Muscle layer of colon (tissue), 2 donors: ENCODE results near the gene PRKAG2.
"Not testable (repeated sequence)": the region's sequence is repeated elsewhere in the genome, so short reads cannot be mapped to it uniquely, and the experiment has no call there.

Experiments
- H3K27ac ChIP-seq: one replicate; pipeline ENCODE4 v1.7.0; 2013; ENCODE audit warnings: low read depth, mild to moderate bottlenecking, low read length, moderate library complexity
- H3K27me3 ChIP-seq, 2 donors: one replicate each; pipeline ENCODE4 v1.7.0; 2013; ENCODE audit warnings: low read length in 2 of 2, mild to moderate bottlenecking in 2 of 2; ENCODE audit not compliant: insufficient read depth in 2 of 2, control insufficient read depth in 1 of 2
- H3K36me3 ChIP-seq: one replicate; pipeline ENCODE4 v1.7.0; 2013; ENCODE audit warnings: mild to moderate bottlenecking, low read length; ENCODE audit not compliant: insufficient read depth
- H3K4me1 ChIP-seq: one replicate; pipeline ENCODE4 v1.7.0; 2013; ENCODE audit warnings: mild to moderate bottlenecking, low read length; ENCODE audit not compliant: insufficient read depth
- H3K4me3 ChIP-seq, 2 donors: one replicate each; pipeline ENCODE4 v1.7.0; 2013; ENCODE audit warnings: low read length in 2 of 2, low read depth in 1 of 2, mild to moderate bottlenecking in 1 of 2, moderate library complexity in 1 of 2
- H3K9ac ChIP-seq: one replicate; pipeline ENCODE4 v1.7.0; 2013; ENCODE audit warnings: low read length
- H3K9me3 ChIP-seq: one replicate; pipeline ENCODE4 v1.7.0; 2013; ENCODE audit warnings: mild to moderate bottlenecking, low read length
- donor health status: abdominal sarcoma.
- donor health status: Adenocarcinoma of cecum.

Gene PRKAG2

DNA sequence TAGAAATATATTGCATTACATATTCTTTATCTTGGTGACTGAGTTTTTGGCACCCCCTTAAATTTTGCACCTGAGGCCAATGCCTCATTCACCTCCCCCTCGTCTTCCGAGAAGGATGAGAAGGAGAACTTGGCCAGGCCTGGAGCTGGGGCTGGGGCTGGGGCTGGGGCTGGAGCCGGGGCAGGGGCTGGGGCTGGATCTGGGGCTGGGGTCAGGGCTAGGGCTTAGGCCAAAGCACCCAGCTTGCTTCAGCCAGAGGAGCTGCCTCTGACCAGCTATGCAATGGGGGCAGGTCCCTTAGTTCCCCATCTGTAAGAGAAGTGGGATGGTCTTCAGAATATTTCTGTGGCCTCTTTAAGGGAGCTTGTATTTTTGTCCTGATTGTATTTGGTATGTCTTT lies 3.8 kb upstream of the PRKAG2 start:
- Histone ChIP-seq H3K9me3 (no peaks in the 10 kb centered on the region), H3K27ac (no peak overlapping the region), H3K4me1 (peaks cover 10% of the 10 kb centered on the region), H3K9ac (no peak overlapping the region), H3K36me3 (no peaks in the 10 kb centered on the region), H3K4me3 (no peak overlapping the region), H3K27me3 (peaks cover 0 to 10% of the 10 kb centered on the region in 2 donors)

DNA sequence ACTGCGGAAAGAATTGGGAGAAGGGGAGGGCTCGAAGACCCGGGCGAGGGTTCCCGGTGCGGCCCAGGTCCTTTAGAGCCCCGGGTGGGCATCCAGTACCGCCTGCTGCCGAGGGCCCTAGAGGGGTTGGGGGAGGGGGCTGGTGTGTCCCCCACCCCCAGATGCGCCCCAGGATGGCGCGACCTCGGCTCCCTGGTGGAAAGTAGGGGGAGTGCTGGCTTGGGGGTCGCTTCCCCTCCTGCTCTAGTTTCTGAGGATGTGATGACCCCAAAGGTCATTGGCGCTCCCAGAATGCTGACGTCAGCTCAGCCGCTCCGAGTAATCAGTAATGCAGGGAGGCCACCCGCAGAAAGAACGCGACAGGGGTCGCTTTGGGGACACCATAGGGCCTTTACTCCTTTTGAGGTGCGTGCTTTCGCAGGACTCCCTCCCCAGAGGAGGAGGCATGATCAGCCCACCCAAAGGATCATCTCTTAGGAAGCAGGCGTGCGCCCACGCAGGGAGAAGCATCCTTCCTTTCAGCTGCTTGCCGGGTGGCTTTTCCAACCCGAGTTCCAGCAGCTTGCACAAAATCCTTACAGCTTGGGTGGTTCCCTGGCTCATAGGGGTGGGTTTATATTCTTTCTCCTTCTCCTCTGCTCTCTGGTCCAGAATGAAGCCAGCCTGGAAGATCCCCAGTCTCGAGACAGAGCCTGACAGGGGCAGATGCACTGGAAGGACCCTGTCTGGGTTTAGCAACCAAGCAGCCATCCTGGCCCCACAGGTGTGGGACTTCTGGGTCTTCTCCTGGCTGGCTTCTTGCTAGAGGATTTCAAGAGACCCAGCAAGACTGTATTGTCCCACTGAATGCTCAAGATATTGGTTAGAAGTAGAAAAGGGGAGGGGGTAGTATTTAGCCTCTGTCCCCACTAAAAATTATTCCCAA lies 1.3 kb upstream of the PRKAG2 start:
- H3K27me3 ChIP-seq: peaks cover 0 to 10% of the 10 kb centered on the region in 2 donors
- H3K9ac ChIP-seq: no peak overlapping the region

DNA sequence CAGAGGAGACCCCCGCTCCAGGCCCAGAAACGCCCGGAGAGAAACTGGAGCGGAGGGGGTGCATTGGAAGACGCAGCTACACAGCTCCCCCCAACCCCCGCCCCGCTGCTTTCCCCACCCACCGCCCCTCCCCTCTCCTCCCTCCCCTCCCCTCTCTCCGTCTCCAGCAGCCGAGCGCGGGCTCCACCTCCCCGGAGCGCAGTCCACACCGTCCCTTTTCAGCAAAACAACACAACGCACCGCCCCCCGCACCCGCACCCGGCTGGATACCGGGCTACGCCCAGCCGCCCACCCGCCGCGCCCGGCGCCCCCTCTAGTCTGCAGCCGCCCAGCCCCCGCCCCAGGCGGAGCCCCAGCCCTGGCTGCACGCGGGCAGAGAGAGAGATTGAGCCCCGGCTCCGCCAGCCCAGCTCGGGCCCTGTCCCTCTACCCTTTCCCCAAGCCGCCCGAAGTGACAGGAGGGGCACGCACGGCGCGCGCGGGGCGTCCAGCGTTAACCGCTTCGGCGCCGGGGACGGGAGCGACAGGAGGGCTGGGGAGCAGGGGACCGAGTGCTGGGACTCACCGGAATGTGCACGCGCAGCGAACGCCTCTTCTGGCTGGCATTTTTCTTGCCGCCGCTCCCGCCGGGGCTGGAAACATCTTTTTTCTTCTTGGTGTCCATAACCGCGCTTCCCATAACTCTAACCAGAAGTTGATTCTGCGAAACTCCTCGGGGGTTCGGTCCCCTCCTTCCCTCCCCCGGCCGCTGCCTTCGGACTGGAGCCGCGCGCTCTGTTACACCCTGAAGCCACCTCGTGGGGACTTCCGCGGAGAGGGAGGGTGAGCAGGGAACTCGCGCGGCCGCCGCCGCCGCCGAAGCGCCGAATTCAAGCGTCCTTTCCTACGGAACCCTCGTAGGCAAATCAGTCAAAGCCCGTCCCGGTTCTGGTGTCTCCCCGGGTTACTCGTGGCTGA lies 695 bp downstream of the PRKAG2 start:
- Histone ChIP-seq H3K9ac (no peak overlapping the region), H3K27me3 (peaks cover 0 to 10% of the 10 kb centered on the region in 2 donors), H3K27ac (peak overlapping the region; percentile 75), H3K4me3 (peak overlapping the region; percentile 86 to 88), H3K9me3 (no peaks in the 10 kb centered on the region), H3K4me1 (peaks cover 18% of the 10 kb centered on the region), H3K36me3 (no peaks in the 10 kb centered on the region)

More for the DNA sequence above, 1.3 kb upstream of the PRKAG2 start:
- H3K36me3 ChIP-seq: no peaks in the 10 kb centered on the region
- H3K27ac ChIP-seq: no peak overlapping the region
- peaks cover 18% of the 10 kb centered on the region for H3K4me1 ChIP-seq
- H3K9me3 ChIP-seq: no peaks in the 10 kb centered on the region
- H3K4me3 ChIP-seq: peak overlapping the region; percentile 86 to 88

DNA sequence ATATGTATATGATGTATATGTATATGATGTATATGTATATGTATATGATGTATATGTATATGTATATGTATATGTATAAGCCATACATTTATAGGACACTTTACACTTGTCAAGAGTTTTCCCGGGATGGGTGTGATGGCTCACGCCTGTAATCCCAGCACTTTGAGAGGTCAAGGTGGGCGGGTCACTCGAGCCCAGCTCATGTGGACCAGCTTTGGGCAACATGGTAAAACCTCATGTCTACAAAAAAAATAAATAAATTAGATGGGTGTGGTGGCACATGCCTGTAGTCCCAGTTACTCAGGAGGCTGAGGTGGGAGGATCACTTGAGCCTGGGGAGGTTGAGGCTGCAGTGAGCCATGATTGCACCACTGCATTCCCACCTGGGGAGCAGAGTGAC lies 2.4 kb downstream of the PRKAG2 start:
- not testable (repeated sequence) for H3K9me3 ChIP-seq, H3K27ac ChIP-seq, H3K4me3 ChIP-seq, H3K9ac ChIP-seq, H3K36me3 ChIP-seq
- Histone ChIP-seq H3K4me1 (peaks cover 21% of the 10 kb centered on the region), H3K27me3 (peaks cover 0 to 10% of the 10 kb centered on the region in 2 donors)

DNA sequence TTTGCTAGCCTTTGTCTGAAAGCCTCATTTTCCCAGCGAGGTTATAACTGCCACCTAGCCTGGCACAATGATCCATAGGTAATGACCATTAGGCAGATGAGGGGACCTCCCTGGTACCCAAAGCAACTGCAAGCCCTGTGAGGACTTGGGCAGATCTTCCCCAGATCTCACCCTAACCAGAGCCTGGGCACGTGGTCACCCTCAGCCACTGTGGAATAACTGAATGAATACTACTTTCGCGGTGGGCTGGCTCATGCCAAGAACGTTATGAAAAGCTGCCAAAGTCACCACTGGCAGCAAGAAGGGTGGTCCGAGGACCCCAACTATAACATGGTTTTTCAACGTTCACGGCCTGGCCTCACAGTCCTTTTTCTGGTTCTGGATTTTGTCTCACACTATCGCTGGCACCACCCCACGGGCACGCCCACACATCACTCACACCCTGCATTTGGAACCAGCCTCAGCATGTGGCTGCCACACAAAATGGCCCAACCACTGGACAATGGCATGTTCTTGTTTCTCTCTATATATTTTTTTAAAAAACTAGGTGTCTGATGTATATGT lies 3.4 kb downstream of the PRKAG2 start:
- no peaks in the 10 kb centered on the region for H3K9me3 ChIP-seq
- no peak overlapping the region for H3K4me3 ChIP-seq
- no peaks in the 10 kb centered on the region for H3K36me3 ChIP-seq
- no peak overlapping the region for H3K27ac ChIP-seq
- peaks cover 22% of the 10 kb centered on the region for H3K4me1 ChIP-seq
- peaks cover 0 to 8% of the 10 kb centered on the region in 2 donors for H3K27me3 ChIP-seq
- H3K9ac ChIP-seq: no peak overlapping the region

DNA sequence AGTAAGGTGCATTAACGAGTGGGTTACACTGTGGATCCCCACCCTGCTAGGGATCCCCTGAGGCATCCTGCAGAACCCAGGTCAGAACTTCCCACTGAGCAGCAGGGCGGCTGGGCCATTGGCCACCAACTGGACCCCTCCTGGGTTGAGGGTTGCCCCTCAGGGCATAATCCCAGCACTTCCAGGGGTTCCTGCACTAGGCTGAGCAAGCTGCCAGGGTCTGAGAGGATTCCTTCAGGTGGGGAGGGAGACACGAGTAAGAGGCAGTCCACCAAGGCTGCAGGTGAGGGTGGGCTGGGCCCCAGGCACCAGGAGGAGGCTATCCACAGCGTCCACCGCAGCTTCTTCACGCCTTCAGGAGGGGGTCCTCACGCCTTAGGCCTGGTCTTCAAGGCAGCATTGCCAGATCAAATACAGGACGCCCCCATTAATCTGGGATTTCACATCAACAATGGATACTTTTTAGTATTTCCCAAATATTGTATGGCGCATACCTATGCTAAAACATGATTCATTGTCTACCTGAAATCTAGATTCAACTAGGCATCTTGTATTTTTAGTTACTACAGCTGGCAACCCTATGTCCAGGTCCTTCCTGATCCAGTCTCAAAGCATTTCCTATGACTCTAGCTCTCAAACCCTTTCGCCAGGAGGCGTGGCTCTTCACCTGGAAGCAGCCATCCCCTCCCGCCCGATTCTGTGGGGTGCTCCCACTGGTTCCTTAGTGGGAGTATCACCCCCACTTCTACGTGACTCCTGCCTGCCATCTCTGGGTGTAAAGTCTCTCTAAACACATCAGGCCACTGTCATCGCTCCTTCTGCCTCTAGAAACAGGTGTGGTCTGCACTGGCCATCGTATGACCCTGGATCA lies 4.1 kb downstream of the PRKAG2 start:
- Histone ChIP-seq H3K27me3 (peaks cover 0 to under 1% of the 10 kb centered on the region in 2 donors), H3K9ac (no peak overlapping the region), H3K9me3 (no peaks in the 10 kb centered on the region), H3K36me3 (no peaks in the 10 kb centered on the region), H3K27ac (no peak overlapping the region), H3K4me1 (peaks cover 22% of the 10 kb centered on the region), H3K4me3 (no peak overlapping the region)

DNA sequence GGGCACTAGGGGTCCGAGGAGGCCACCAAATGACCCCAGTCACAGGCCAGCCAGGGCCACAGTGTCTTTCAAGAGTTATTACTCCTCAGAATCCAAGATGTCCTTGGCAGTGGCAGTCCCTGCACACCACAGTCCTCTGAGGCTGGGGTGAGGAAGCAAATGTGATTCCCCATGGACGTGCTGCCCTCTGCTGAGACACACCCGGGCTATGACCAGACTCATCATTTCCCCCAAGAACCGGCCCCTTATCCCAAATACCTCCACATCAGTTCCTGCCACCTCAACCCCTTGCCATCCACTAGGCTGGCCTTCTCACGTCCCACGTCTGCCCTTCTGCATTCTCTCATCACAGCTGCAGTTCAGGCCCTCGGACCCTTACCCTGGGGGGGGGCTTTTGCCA lies 5.0 kb downstream of the PRKAG2 start:
- no peak overlapping the region for H3K27ac ChIP-seq
- H3K9ac ChIP-seq: no peak overlapping the region
- H3K36me3 ChIP-seq: no peaks in the 10 kb centered on the region
- H3K9me3 ChIP-seq: no peaks in the 10 kb centered on the region
- no peak overlapping the region for H3K4me3 ChIP-seq
- H3K27me3 ChIP-seq: no peaks in the 10 kb centered on the region
- peaks cover 27% of the 10 kb centered on the region for H3K4me1 ChIP-seq

DNA sequence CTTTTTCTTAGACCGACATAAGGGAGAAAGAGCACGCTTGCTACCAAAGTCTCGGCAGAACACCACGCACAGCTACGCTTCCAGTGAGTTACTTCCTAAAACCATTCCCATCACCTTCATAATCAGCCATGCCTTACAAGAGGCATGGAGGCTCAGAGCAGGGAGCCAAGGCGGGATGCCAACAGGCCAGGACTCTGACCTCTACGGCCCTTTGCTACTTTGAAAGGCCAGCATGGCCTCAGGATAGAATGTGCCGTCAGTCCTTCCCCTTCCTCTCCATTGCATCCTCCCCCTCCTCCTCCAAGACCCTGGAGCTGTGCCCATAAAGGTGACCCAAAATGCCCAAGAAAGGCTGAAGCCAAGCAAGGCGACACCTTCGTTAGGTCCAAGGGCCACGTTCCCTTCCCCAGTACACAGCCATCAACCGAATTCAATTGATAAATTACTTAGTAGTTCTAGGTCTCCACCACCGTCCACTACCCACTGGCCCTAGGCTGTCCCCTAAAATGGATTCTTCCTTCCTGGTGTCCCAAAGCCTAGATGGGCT lies 5.7 kb downstream of the PRKAG2 start:
- Histone ChIP-seq H3K4me1 (peaks cover 27% of the 10 kb centered on the region), H3K9ac (no peak overlapping the region), H3K36me3 (no peaks in the 10 kb centered on the region), H3K27me3 (no peaks in the 10 kb centered on the region), H3K27ac (no peak overlapping the region), H3K9me3 (no peaks in the 10 kb centered on the region), H3K4me3 (no peak overlapping the region)

DNA sequence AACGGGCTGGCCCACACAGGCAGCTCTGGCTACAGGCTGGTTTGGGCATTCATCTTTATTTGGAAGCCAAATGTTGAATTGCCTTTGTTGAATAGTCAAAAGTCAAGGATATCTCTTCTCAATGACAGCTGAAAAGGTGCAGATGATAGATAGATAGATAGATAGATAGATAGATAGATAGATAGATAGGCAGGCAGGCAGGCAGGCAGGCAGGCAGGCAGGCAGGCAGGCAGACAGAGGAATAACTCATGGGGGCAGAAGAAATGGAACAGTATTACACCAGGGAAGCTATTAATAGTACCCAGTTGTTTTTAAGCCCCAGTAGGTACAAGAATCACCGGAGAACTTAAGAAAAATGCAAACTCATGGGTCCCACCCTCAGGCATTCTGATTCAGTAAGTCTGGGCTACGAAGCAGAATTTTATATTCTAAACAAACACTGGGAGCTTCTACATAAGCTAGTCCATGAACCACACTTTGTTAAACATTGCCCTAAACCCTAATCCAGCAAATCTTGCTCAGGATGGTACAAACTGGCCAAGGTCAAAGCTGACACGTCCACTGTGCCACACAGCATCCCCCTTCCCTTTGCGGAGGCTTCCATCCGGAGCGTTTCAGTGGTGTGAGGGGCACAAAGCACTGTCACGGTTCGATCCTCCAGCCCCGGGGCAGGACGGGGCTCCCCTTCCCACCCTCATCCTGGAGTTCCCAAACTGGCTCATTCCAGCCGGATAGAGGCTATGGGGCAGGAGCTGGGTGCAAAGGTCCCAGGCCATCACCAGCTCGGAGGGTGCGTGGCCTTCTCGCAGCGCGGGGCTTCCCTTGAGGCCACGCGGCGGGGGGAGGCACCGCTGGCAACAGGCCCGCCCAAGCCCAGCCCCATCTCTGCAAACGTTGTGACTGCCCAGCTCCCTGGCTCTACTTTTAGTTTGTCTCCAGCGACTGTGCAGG lies 6.7 kb downstream of the PRKAG2 start:
- Histone ChIP-seq H3K27ac (no peak overlapping the region), H3K9me3 (no peaks in the 10 kb centered on the region), H3K9ac (no peak overlapping the region), H3K4me3 (no peak overlapping the region), H3K36me3 (no peaks in the 10 kb centered on the region), H3K4me1 (peaks cover 27% of the 10 kb centered on the region), H3K27me3 (no peaks in the 10 kb centered on the region)

DNA sequence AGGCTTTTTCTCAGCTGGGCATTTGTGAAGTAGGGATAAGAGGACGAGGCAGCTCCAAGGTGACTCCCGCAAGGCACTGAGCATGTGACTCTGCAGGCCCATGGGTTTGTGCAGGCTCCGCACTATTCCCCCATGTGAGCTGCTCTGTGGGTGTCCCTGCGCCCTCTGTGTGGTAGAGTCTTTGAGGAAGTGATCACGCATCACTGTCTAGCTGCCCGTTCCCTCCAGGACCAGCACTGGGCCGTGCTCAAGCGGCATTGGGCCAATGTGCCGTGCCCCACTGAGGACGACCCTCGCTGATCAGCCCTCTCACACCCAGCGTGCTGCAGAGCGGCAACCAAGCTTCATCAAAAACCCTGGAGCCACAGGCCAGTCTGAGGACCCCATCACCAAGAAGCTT lies 7.5 kb downstream of the PRKAG2 start:
- Histone ChIP-seq H3K9me3 (no peaks in the 10 kb centered on the region), H3K27me3 (no peaks in the 10 kb centered on the region), H3K4me3 (no peak overlapping the region), H3K36me3 (no peaks in the 10 kb centered on the region), H3K27ac (no peak overlapping the region), H3K9ac (no peak overlapping the region), H3K4me1 (peaks cover 20% of the 10 kb centered on the region)
